Stimulated activated CD4-positive, alpha-beta T cell treated with anti-CD3 and anti-CD28 coated beads, TNF-alpha, amount 100 ng/mL, for 48 hours (primary cell): Measurements from ENCODE around the gene CPLX3.

ENCODE experiments used
- DNase-seq, 3 donors: peaks; one replicate each; pipeline ENCODE4 v3.0.0-alpha.2; 2020; ENCODE audit warnings: low read depth in 3 of 3

The CPLX3 gene

GRCh38 chr15:74870436-74871215 is 44.2 kb downstream of the CPLX3 start:
- DNase-seq = no peak

- no peak for DNase-seq
Measured at GRCh38 chr15:74872702-74873035, 46.2 kb downstream of the CPLX3 start.

GRCh38 chr15:74873036-74873755 is 46.8 kb downstream of the CPLX3 start, which contains the start of gene SCAMP2:
TSS of gene SCAMP2 (minus strand) at chr15:74873365. CDS start at chr15:74873255, 110 bp downstream.
- peak; percentile 76 to 90 (median 83) for DNase-seq

- no peak for DNase-seq
Measured at GRCh38 chr15:74873756-74874424, 47.5 kb downstream of the CPLX3 start.

- no peak for DNase-seq
Measured at GRCh38 chr15:74878273-74878672, 51.8 kb downstream of the CPLX3 start.
